ENCODE measurements around the gene CA6.

The CA6 gene

DNA sequence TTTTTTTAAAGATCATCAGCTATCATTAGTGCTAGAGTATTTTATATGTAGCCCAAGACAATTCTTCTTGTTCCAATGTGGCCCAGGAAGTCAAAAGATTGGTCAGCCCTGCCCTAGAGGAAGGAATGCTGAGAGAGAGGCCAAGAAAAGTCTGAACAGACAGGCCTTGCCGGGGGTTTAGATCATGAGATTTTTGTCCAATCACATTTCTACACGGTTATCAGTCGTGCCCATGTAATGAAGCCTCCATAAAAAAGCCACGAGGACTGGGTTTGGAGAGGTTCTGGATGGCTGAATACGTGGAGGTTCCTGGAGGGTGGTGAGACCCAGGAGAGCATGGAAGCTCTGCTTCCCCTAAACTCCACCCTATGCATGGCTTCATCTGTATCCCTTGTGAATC lies 42.9 kb upstream of the CA6 start:
- Histone ChIP-seq H3K9ac (ENCODE audit: low read depth, low read length) (no peak overlapping the region), H3K4me3 (ENCODE audit: low read depth in 1 of 2, low read length in 2 of 2) (no peak overlapping the region), H3K27me3 (ENCODE audit: insufficient read depth, low read length, poor library complexity) (no peaks in the 10 kb centered on the region), H2AFZ (ENCODE audit: low read depth, low read length) (no peak overlapping the region), H3K36me3 (ENCODE audit: insufficient read depth, low read length) (no peaks in the 10 kb centered on the region), H3K79me2 (ENCODE audit: insufficient read depth, low read length) (no peaks in the 10 kb centered on the region), H4K20me1 (ENCODE audit: insufficient read depth, low read length) (no peaks in the 10 kb centered on the region), H3K27ac (ENCODE audit: low read length) (no peak overlapping the region), H3K4me2 (ENCODE audit: insufficient read depth, low read length) (no peak overlapping the region), H3K4me1 (ENCODE audit: insufficient read depth, low read length) (peaks cover 8% of the 10 kb centered on the region; the same call in 1 of the 2 replicates), H3K9me3 (ENCODE audit: insufficient read depth, low read length, severe bottlenecking) (no peaks in the 10 kb centered on the region)
- no peak for ATAC-seq (ENCODE audit: insufficient read depth, low read depth)
- no peak for DNase-seq
- TF ChIP-seq, protein P1, sequence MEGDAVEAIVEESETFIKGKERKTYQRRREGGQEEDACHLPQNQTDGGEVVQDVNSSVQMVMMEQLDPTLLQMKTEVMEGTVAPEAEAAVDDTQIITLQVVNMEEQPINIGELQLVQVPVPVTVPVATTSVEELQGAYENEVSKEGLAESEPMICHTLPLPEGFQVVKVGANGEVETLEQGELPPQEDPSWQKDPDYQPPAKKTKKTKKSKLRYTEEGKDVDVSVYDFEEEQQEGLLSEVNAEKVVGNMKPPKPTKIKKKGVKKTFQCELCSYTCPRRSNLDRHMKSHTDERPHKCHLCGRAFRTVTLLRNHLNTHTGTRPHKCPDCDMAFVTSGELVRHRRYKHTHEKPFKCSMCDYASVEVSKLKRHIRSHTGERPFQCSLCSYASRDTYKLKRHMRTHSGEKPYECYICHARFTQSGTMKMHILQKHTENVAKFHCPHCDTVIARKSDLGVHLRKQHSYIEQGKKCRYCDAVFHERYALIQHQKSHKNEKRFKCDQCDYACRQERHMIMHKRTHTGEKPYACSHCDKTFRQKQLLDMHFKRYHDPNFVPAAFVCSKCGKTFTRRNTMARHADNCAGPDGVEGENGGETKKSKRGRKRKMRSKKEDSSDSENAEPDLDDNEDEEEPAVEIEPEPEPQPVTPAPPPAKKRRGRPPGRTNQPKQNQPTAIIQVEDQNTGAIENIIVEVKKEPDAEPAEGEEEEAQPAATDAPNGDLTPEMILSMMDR (IDR thresholded peaks at IDR 0.05; ENCODE audit: borderline replicate concordance, extremely low read depth, low read length, poor library complexity, severe bottlenecking): no peak
- no peak for TF ChIP-seq EZH2 (IDR thresholded peaks at IDR 0.05; ENCODE audit: borderline replicate concordance, low read depth, low read length, severe bottlenecking)

DNA sequence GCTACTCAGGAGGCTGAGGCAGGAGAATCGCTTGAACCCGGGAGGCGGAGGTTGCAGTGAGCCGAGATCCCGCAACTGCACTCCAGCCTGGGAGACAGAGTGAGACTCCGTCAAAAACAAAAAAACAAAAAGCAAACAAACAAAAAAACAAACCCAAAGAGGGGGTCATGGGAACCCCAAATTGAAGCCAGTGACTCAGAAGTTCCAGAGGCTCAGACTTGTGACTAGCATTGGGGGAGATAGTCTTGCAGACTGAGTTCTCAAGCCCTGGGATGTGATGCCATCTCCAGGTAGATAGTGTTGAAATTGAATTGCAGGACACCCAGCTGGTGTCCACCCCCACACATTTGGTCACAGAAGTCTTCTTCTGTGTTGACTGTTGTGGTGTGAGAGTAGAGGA lies 42.3 kb upstream of the CA6 start:
- H3K9ac ChIP-seq (ENCODE audit: low read depth, low read length): no peak overlapping the region
- no peaks in the 10 kb centered on the region for H3K9me3 ChIP-seq (ENCODE audit: insufficient read depth, low read length, severe bottlenecking)
- H3K79me2 ChIP-seq (ENCODE audit: insufficient read depth, low read length): no peaks in the 10 kb centered on the region
- H3K36me3 ChIP-seq (ENCODE audit: insufficient read depth, low read length): no peaks in the 10 kb centered on the region
- no peaks in the 10 kb centered on the region for H4K20me1 ChIP-seq (ENCODE audit: insufficient read depth, low read length)
- no peak overlapping the region for H3K27ac ChIP-seq (ENCODE audit: low read length)
- no peak overlapping the region for H3K4me2 ChIP-seq (ENCODE audit: insufficient read depth, low read length)
- no peak for ATAC-seq (ENCODE audit: insufficient read depth, low read depth)
- H2AFZ ChIP-seq (ENCODE audit: low read depth, low read length): no peak overlapping the region
- no peak for TF ChIP-seq EZH2 (IDR thresholded peaks at IDR 0.05; ENCODE audit: borderline replicate concordance, low read depth, low read length, severe bottlenecking)
- TF ChIP-seq, protein P1 (IDR thresholded peaks at IDR 0.05; ENCODE audit: borderline replicate concordance, extremely low read depth, low read length, poor library complexity, severe bottlenecking): no peak
- no peaks in the 10 kb centered on the region for H3K27me3 ChIP-seq (ENCODE audit: insufficient read depth, low read length, poor library complexity)
- peaks cover 8% of the 10 kb centered on the region; the same call in 1 of the 2 replicates for H3K4me1 ChIP-seq (ENCODE audit: insufficient read depth, low read length)
- no peak for DNase-seq
- no peak overlapping the region for H3K4me3 ChIP-seq (ENCODE audit: low read depth in 1 of 2, low read length in 2 of 2)

DNA sequence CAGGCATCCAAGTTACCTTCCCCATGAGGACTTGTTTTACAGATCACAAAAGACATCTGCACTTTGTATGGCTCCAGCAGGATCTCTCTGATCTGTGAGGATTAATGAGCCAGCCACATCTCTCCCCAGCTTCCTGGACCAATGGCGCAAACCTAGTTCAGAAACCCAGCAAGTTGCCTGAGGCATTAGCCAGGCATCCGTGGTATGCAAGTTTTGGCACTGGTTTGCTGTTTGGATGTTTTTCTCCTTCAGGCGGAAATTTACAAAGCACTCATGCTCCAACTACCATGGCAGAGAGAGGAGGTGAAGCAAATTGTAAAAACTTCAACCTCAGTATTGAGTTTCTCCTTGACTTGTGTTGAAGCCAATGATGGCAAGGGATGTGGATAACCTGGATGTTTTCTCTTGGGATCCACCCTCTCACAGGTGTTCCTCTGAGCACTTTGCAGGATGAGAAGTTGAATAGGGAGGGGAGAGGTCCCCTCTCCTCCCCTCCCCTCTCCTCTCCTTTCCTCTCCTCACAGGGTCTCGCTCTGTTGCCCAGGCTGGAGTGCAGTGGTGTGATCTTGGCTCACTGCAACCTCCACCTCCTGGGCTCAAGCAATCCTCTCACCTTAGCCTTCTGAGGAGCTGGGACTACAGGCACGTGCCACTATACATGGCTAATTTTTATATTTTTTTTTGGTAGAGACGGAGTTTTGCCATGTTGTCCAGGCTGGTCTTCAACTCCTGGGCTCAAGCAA lies 41.6 kb upstream of the CA6 start:
- Histone ChIP-seq H4K20me1 (ENCODE audit: insufficient read depth, low read length) (no peaks in the 10 kb centered on the region), H3K27ac (ENCODE audit: low read length) (no peak overlapping the region), H3K79me2 (ENCODE audit: insufficient read depth, low read length) (no peaks in the 10 kb centered on the region), H3K9ac (ENCODE audit: low read depth, low read length) (no peak overlapping the region), H3K9me3 (ENCODE audit: insufficient read depth, low read length, severe bottlenecking) (no peaks in the 10 kb centered on the region), H2AFZ (ENCODE audit: low read depth, low read length) (no peak overlapping the region), H3K36me3 (ENCODE audit: insufficient read depth, low read length) (no peaks in the 10 kb centered on the region), H3K4me2 (ENCODE audit: insufficient read depth, low read length) (no peak overlapping the region), H3K27me3 (ENCODE audit: insufficient read depth, low read length, poor library complexity) (no peaks in the 10 kb centered on the region), H3K4me1 (ENCODE audit: insufficient read depth, low read length) (peaks cover 8% of the 10 kb centered on the region; the same call in 1 of the 2 replicates), H3K4me3 (ENCODE audit: low read depth in 1 of 2, low read length in 2 of 2) (no peak overlapping the region)
- DNase-seq: no peak
- no peak for ATAC-seq (ENCODE audit: insufficient read depth, low read depth)
- no peak for TF ChIP-seq EZH2 (IDR thresholded peaks at IDR 0.05; ENCODE audit: borderline replicate concordance, low read depth, low read length, severe bottlenecking)
- TF ChIP-seq, protein P1 (IDR thresholded peaks at IDR 0.05; ENCODE audit: borderline replicate concordance, extremely low read depth, low read length, poor library complexity, severe bottlenecking): no peak

All from DND-41 (cell line).